ENCODE data around the gene TCP10L. TPM values are rescaled to one million over a fixed set of nuclear protein-coding genes. Genes with fewer than 3 reads are reported as not detected.

TCP10L gene
- total and polyA plus RNA-seq, 10 of the 15 experiments (the other 5 are each of a cell fraction or from before 2014, with no cell fraction given): 0.11 to 0.45 (median 0.19) TPM; not detected in 3

- Histone ChIP-seq H4K20me1 (ENCODE audit: control insufficient read depth, insufficient read depth) (no peaks in the 10 kb centered on the region), H3K9me3 (replicated peaks; ENCODE audit: control insufficient read depth, insufficient read depth, low read length) (no peaks in the 10 kb centered on the region; the same call in 2 of the 3 replicates), H3K4me1 (ENCODE audit: control insufficient read depth, insufficient read depth, low read length) (no peaks in the 10 kb centered on the region), H3K9ac (ENCODE audit: control insufficient read depth, insufficient read depth, low read length) (peak overlapping the region; percentile 84), H3K27me3 (replicated peaks in 1 of 2; ENCODE audit: control insufficient read depth in 2 of 2, insufficient read depth in 2 of 2, low read length in 1 of 2) (no peaks in the 10 kb centered on the region), H3K4me3 (peak overlapping the region; percentile 90), H3K27ac (ENCODE audit: control insufficient read depth, insufficient read depth) (peak overlapping the region; percentile 39; the same call in 1 of the 2 replicates), H3K79me2 (ENCODE audit: control insufficient read depth, insufficient read depth, low read length) (peaks cover 5% of the 10 kb centered on the region), H3K4me2 (ENCODE audit: control insufficient read depth, insufficient read depth) (peak overlapping the region; percentile 87), H2AFZ (ENCODE audit: control insufficient read depth, low read depth, low read length) (peak overlapping the region; percentile 87), H3K36me3 (ENCODE audit: control insufficient read depth in 2 of 2, insufficient read depth in 2 of 2, low read length in 1 of 2) (peaks cover 2 to 3% of the 10 kb centered on the region in 2 experiments; a peak in 2 of 4 replicates)
- POLR2A ChIA-PET: interaction anchor here (0.6 to 1.2 kb wide), 2 partner anchors 99 to 115 kb away, joined by 3 to 5 read pairs; partner anchors contain the start of gene SYNJ1
- BruUV-seq (replicated peaks): TSS peak; percentile 86
- FAIRE-seq (no peak), DNase-seq (ENCODE audit: low read depth, low spot score) (no peak), ATAC-seq (no peak; the same call in 2 of the 3 replicates)
- 28% methylated on average over 15 of the region's 15 CpGs for WGBS (ENCODE audit: insufficient coverage, insufficient replicate concordance, low lambda C conversion rate, missing lambda C conversion rate)
- CTCF ChIA-PET: interaction anchor here (1.0 to 5.6 kb wide), 3 partner anchors 13 to 159 kb away, joined by 4 to 50 read pairs (median 5); no protein-coding TSS in a partner anchor
- in situ Hi-C loops (cut with MboI): no loop called here
- RAD21 ChIA-PET (ENCODE audit: unreplicated experiment): interaction anchor here (1.7 kb wide), 1 partner anchor 12 kb away, joined by 9 read pairs; no protein-coding TSS in a partner anchor
- SMC1A ChIA-PET (ENCODE audit: uncharacterized antibody, unreplicated experiment): no interaction called here
- intact Hi-C loops (cut with micrococcal nuclease; ENCODE audit: unreplicated experiment): loop anchor here (2.0 kb wide), 1 partner anchor 158 kb away; the partner anchor contains the start of gene PAXBP1
- TF ChIP-seq RBBP5 (conservative IDR thresholded peaks at IDR 0.05) (no peak), CREB1 (IDR thresholded peaks at IDR 0.05; ENCODE audit: low read depth) (0 out of 2 replicates have a peak, but pooled peaks have one; percentile 0), NR2C1 (IDR thresholded peaks at IDR 0.05) (0 out of 2 replicates have a peak, but pooled peaks have one; percentile 6)
Measured at GRCh38 chr21:32612999-32613337, 27.6 kb upstream of the TCP10L start.

GRCh38 chr21:32612075-32612998, 27.0 kb upstream of the TCP10L start, which contains the start of gene CFAP298:
TSS of gene CFAP298 (minus strand) at chr21:32612377. CDS start at chr21:32612243, 134 bp downstream.
- 1% methylated on average over 81 of the region's 81 CpGs for WGBS (ENCODE audit: insufficient coverage, insufficient replicate concordance, low lambda C conversion rate, missing lambda C conversion rate)
- H3K79me2 ChIP-seq (ENCODE audit: control insufficient read depth, insufficient read depth, low read length): peaks cover 5% of the 10 kb centered on the region
- peak; percentile 96 for ATAC-seq
- no peaks in the 10 kb centered on the region for H3K4me1 ChIP-seq (ENCODE audit: control insufficient read depth, insufficient read depth, low read length)
- RAD21 ChIA-PET (ENCODE audit: unreplicated experiment): interaction anchor here (0.6 to 1.7 kb wide), 5 partner anchors 11 to 1590 kb away, joined by 3 to 9 read pairs (median 3); partner anchors contain the start of gene PAXBP1
- peak; percentile 67 for DNase-seq (ENCODE audit: low read depth, low spot score)
- no peaks in the 10 kb centered on the region for H4K20me1 ChIP-seq (ENCODE audit: control insufficient read depth, insufficient read depth)
- H3K9me3 ChIP-seq (replicated peaks; ENCODE audit: control insufficient read depth, insufficient read depth, low read length): no peaks in the 10 kb centered on the region; the same call in 2 of the 3 replicates
- POLR2A ChIA-PET: interaction anchor here (0.6 to 1.2 kb wide), 4 partner anchors 11 to 210 kb away, joined by 3 to 5 read pairs (median 4); partner anchors contain the start of gene SYNJ1
- intact Hi-C loops (cut with micrococcal nuclease; ENCODE audit: unreplicated experiment) (loop anchor here (2.0 kb wide), 1 partner anchor 158 kb away; the partner anchor contains the start of gene PAXBP1), in situ Hi-C loops (cut with MboI) (no loop called here)
- H3K27me3 ChIP-seq (replicated peaks in 1 of 2; ENCODE audit: control insufficient read depth in 2 of 2, insufficient read depth in 2 of 2, low read length in 1 of 2): no peaks in the 10 kb centered on the region
- peak within 1 kb of the TSS; percentile 87 for H3K4me2 ChIP-seq (ENCODE audit: control insufficient read depth, insufficient read depth)
- H3K36me3 ChIP-seq (ENCODE audit: control insufficient read depth in 2 of 2, insufficient read depth in 2 of 2, low read length in 1 of 2): peaks cover 2 to 6% of the 10 kb centered on the region in 2 experiments; a peak in 2 of 4 replicates
- peak; percentile 87 for FAIRE-seq
- BruUV-seq (replicated peaks): no TSS peak
- H3K4me3 ChIP-seq: peak within 1 kb of the TSS; percentile 90
- H2AFZ ChIP-seq (ENCODE audit: control insufficient read depth, low read depth, low read length): peak within 1 kb of the TSS; percentile 87
- H3K9ac ChIP-seq (ENCODE audit: control insufficient read depth, insufficient read depth, low read length): peak within 1 kb of the TSS; percentile 84
- SMC1A ChIA-PET (ENCODE audit: uncharacterized antibody, unreplicated experiment): no interaction called here
- CTCF ChIA-PET: interaction anchor here (0.6 to 5.6 kb wide), 4 partner anchors 12 to 514 kb away, joined by 4 to 50 read pairs (median 4); no protein-coding TSS in a partner anchor
- H3K27ac ChIP-seq (ENCODE audit: control insufficient read depth, insufficient read depth): peak within 1 kb of the TSS; percentile 39
- TF ChIP-seq RFX5 (IDR thresholded peaks at IDR 0.05; ENCODE audit: low read depth, low read length) (no peak), CREM (IDR thresholded peaks at IDR 0.05; ENCODE audit: low read depth) (peak; percentile 75), IKZF2 (IDR thresholded peaks at IDR 0.05) (peak; percentile 71 to 72; a peak in 3 of 4 replicates), BACH1 (IDR thresholded peaks at IDR 0.05; ENCODE audit: borderline replicate concordance) (no peak), ATF3 (IDR thresholded peaks at IDR 0.05; ENCODE audit: borderline replicate concordance, extremely low read depth, low read depth, low read length) (no peak), NR2C1 (IDR thresholded peaks at IDR 0.05) (peak; percentile 26; the same call in 1 of the 2 replicates), NFXL1 (IDR thresholded peaks at IDR 0.05; ENCODE audit: borderline replicate concordance) (no peak), ZSCAN29 (IDR thresholded peaks at IDR 0.05) (no peak)
- TF ChIP-seq, protein P1, sequence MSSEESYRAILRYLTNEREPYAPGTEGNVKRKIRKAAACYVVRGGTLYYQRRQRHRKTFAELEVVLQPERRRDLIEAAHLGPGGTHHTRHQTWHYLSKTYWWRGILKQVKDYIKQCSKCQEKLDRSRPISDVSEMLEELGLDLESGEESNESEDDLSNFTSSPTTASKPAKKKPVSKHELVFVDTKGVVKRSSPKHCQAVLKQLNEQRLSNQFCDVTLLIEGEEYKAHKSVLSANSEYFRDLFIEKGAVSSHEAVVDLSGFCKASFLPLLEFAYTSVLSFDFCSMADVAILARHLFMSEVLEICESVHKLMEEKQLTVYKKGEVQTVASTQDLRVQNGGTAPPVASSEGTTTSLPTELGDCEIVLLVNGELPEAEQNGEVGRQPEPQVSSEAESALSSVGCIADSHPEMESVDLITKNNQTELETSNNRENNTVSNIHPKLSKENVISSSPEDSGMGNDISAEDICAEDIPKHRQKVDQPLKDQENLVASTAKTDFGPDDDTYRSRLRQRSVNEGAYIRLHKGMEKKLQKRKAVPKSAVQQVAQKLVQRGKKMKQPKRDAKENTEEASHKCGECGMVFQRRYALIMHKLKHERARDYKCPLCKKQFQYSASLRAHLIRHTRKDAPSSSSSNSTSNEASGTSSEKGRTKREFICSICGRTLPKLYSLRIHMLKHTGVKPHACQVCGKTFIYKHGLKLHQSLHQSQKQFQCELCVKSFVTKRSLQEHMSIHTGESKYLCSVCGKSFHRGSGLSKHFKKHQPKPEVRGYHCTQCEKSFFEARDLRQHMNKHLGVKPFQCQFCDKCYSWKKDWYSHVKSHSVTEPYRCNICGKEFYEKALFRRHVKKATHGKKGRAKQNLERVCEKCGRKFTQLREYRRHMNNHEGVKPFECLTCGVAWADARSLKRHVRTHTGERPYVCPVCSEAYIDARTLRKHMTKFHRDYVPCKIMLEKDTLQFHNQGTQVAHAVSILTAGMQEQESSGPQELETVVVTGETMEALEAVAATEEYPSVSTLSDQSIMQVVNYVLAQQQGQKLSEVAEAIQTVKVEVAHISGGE (CRISPR knock-in tag; IDR thresholded peaks at IDR 0.05): peak; percentile 88
